Middle frontal gyrus (tissue), 1 donor: ENCODE data around the gene ZNF599.
A peak's percentile ranks its signal among the peaks of the same experiment; 100 is the strongest.

Experiments
- DNase-seq: peaks from one replicate; pipeline ENCODE4 v3.0.0-alpha.2; 2015; ENCODE audit warnings: low spot score; ENCODE audit errors: extremely low spot score

ZNF599 gene

GRCh38 chr19:34744896-34745690 lies 27.9 kb downstream of the ZNF599 start:
- DNase-seq = no peak

- no peak for DNase-seq
Observed at GRCh38 chr19:34734537-34735103, 38.4 kb downstream of the ZNF599 start.

GRCh38 chr19:34733746-34734536 lies 39.1 kb downstream of the ZNF599 start, which contains the start of gene ZNF181:
ZNF181 (plus strand) TSS chr19:34734243; CDS start chr19:34735038, 795 bp downstream.
- DNase-seq = peak; percentile 82

- DNase-seq = no peak
Observed at GRCh38 chr19:34733266-34733745, 39.7 kb downstream of the ZNF599 start.

GRCh38 chr19:34732612-34733211 lies 40.3 kb downstream of the ZNF599 start:
- no peak for DNase-seq

GRCh38 chr19:34731964-34732363 lies 41.1 kb downstream of the ZNF599 start:
- DNase-seq = no peak

- DNase-seq = no peak
Observed at GRCh38 chr19:34731019-34731829, 41.8 kb downstream of the ZNF599 start.

GRCh38 chr19:34725400-34725799 lies 47.6 kb downstream of the ZNF599 start:
- no peak for DNase-seq

- DNase-seq = no peak
Observed at GRCh38 chr19:34722353-34722752, 50.7 kb downstream of the ZNF599 start.

GRCh38 chr19:34715357-34715756 lies 57.7 kb downstream of the ZNF599 start:
- DNase-seq = no peak

- no peak for DNase-seq
Observed at GRCh38 chr19:34713262-34713637, 59.8 kb downstream of the ZNF599 start.

- peak; percentile 40 for DNase-seq
Observed at GRCh38 chr19:34712395-34713261, 60.4 kb downstream of the ZNF599 start.

- DNase-seq = no peak
Observed at GRCh38 chr19:34711890-34712289, 61.1 kb downstream of the ZNF599 start.
